Calu3 (cell line): ENCODE measurements around the gene GANC. TPM values are rescaled to one million over a fixed set of nuclear protein-coding genes. Genes with fewer than 3 reads are reported as not detected.

Source experiments
- BruUV-seq: library from RNA; stranded (reverse); fragments of 400-500 nt; replicated peaks from 2 replicates; lab custom pipeline; 2021; lab: Mats Ljungman, UMichigan
- CTCF ChIA-PET: fragments of 300-600 bp; sonication (Branson Sonifier 250); formaldehyde crosslinking; loops from one replicate; lab custom pipeline; 2022; ENCODE audit warnings: antibody characterized with exemption; lab: Charles Lee
- DNase-seq: peaks from one replicate; pipeline ENCODE4 v3.0.0; 2022
- H3K27ac Mint-ChIP-seq: one replicate; pipeline ENCODE4 v1.8.0; 2022; ENCODE audit warnings: mixed read lengths; ENCODE audit not compliant: unreplicated experiment
- H3K27me3 Mint-ChIP-seq: one replicate; pipeline ENCODE4 v1.8.0; 2022; ENCODE audit warnings: mixed read lengths; ENCODE audit not compliant: unreplicated experiment
- H3K36me3 Mint-ChIP-seq: one replicate; pipeline ENCODE4 v1.8.0; 2022; ENCODE audit warnings: mild to moderate bottlenecking, moderate library complexity, mixed read lengths; ENCODE audit not compliant: insufficient read depth, unreplicated experiment
- H3K4me1 Mint-ChIP-seq: one replicate; pipeline ENCODE4 v1.8.0; 2022; ENCODE audit warnings: mild to moderate bottlenecking, low read depth, mixed read lengths; ENCODE audit not compliant: unreplicated experiment
- H3K4me3 Mint-ChIP-seq: one replicate; pipeline ENCODE4 v1.8.0; 2022; ENCODE audit warnings: mild to moderate bottlenecking, low read depth, moderate library complexity, mixed read lengths; ENCODE audit not compliant: unreplicated experiment
- H3K9me3 Mint-ChIP-seq: one replicate; pipeline ENCODE4 v1.8.0; 2022; ENCODE audit warnings: low read depth, mixed read lengths; ENCODE audit not compliant: unreplicated experiment
- intact Hi-C: fragments of 100-400 bp; cut with micrococcal nuclease; formaldehyde crosslinking; loops from one replicate; pipeline ENCODE4 v1.10.0; 2022; ENCODE audit not compliant: unreplicated experiment
- total RNA-seq: library from RNA; stranded (reverse); gene quantifications from 2 replicates; pipeline ENCODE4 v1.2.3, GENCODE V29; 2022
- TF ChIP-seq, protein P1 (sequence below): fragments of 200-600 bp; IDR thresholded peaks from one replicate; pipeline ENCODE4 v1.8.0; 2022; ENCODE audit warnings: antibody characterized with exemption; ENCODE audit not compliant: unreplicated experiment

GANC gene
- total RNA-seq, 1 experiment from 2014 or later = 10.8 TPM

GRCh38 chr15:42375252-42375651 is 102.3 kb downstream of the GANC start:
- H3K27me3 Mint-ChIP-seq = no peaks in the 10 kb centered on the region
- TF ChIP-seq, protein P1, sequence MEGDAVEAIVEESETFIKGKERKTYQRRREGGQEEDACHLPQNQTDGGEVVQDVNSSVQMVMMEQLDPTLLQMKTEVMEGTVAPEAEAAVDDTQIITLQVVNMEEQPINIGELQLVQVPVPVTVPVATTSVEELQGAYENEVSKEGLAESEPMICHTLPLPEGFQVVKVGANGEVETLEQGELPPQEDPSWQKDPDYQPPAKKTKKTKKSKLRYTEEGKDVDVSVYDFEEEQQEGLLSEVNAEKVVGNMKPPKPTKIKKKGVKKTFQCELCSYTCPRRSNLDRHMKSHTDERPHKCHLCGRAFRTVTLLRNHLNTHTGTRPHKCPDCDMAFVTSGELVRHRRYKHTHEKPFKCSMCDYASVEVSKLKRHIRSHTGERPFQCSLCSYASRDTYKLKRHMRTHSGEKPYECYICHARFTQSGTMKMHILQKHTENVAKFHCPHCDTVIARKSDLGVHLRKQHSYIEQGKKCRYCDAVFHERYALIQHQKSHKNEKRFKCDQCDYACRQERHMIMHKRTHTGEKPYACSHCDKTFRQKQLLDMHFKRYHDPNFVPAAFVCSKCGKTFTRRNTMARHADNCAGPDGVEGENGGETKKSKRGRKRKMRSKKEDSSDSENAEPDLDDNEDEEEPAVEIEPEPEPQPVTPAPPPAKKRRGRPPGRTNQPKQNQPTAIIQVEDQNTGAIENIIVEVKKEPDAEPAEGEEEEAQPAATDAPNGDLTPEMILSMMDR = no peak
- no peak overlapping the region for H3K4me3 Mint-ChIP-seq
- intact Hi-C loops = no loop called here
- no peaks in the 10 kb centered on the region for H3K36me3 Mint-ChIP-seq
- BruUV-seq = no TSS peak
- DNase-seq = no peak
- no peaks in the 10 kb centered on the region for H3K4me1 Mint-ChIP-seq
- no peaks in the 10 kb centered on the region for H3K9me3 Mint-ChIP-seq
- H3K27ac Mint-ChIP-seq = no peak overlapping the region
- CTCF ChIA-PET = no interaction called here

GRCh38 chr15:42375941-42376340 is 102.9 kb downstream of the GANC start:
- H3K4me3 Mint-ChIP-seq = no peak overlapping the region

DNA sequence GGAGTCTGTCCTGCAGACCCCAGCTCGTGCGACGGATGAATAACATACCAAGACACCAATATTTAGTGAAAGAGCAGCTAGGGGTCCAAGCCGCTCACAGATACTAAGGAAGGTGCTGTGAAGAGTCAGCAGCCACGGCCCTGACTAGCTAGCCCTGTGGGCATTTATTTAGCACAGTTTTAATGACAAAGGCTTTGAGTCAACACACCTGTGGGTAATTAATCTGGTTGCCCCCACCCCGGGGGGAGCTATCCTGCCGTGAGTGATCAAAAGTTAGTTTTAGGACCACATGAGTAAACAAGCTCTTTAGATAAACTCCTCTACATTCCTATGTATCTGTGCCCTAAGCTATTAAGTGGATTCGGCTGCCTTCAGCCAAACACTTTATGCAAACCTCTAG is 105.0 kb downstream of the GANC start:
- H3K4me1 Mint-ChIP-seq = no peaks in the 10 kb centered on the region
- no peaks in the 10 kb centered on the region for H3K9me3 Mint-ChIP-seq
- no peak overlapping the region for H3K4me3 Mint-ChIP-seq
- no peaks in the 10 kb centered on the region for H3K27me3 Mint-ChIP-seq
- no TSS peak for BruUV-seq
- no peaks in the 10 kb centered on the region for H3K36me3 Mint-ChIP-seq
- TF ChIP-seq, protein P1 = no peak
- CTCF ChIA-PET = no interaction called here
- intact Hi-C loops = no loop called here
- no peak overlapping the region for H3K27ac Mint-ChIP-seq
- DNase-seq = no peak

More at GRCh38 chr15:42375941-42376340, 102.9 kb downstream of the GANC start:
- intact Hi-C loops = no loop called here
- no peak for DNase-seq
- Mint-ChIP-seq H3K4me1 (no peaks in the 10 kb centered on the region), H3K27ac (no peak overlapping the region), H3K36me3 (no peaks in the 10 kb centered on the region), H3K9me3 (no peaks in the 10 kb centered on the region), H3K27me3 (no peaks in the 10 kb centered on the region)
- TF ChIP-seq, protein P1 = no peak
- no TSS peak for BruUV-seq
- CTCF ChIA-PET = no interaction called here

DNA sequence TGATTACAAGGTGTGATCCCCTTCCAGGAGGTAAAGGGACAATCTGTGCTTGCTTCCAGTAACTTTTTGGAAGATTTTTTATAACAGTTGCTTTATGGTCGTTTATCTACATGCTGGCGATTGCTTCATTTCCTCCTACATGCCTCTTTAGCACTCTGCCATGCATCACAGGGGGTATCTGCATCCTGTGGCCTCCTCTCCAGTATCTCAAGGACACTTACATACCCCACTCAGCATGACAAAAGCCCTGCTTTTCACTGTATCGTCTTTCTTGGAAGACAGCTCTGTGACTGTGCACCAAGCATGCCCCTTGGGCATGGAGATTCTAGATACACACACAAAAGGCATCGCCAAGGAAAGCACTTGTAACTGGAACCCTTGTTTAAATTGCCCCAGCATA is 111.6 kb downstream of the GANC start:
- no TSS peak for BruUV-seq
- Mint-ChIP-seq H3K27ac (no peak overlapping the region), H3K27me3 (no peaks in the 10 kb centered on the region), H3K36me3 (no peaks in the 10 kb centered on the region), H3K4me1 (no peaks in the 10 kb centered on the region), H3K4me3 (no peak overlapping the region), H3K9me3 (no peaks in the 10 kb centered on the region)
- DNase-seq = no peak
- intact Hi-C loops = no loop called here
- CTCF ChIA-PET = interaction anchor here (0.8 kb wide), 1 partner anchor 176 kb away, joined by 3 read pairs; the partner anchor contains the start of gene VPS39
- TF ChIP-seq, protein P1 = no peak
